ENCODE data around the gene KDSR.

Gene KDSR

GRCh38 chr18:63306819-63307550, 60.0 kb downstream of the KDSR start:
- no peak for DNase-seq (ENCODE audit: low spot score)

- DNase-seq (ENCODE audit: low spot score): no peak
Observed at GRCh38 chr18:63306249-63306648, 60.8 kb downstream of the KDSR start.

GRCh38 chr18:63303547-63303946, 63.5 kb downstream of the KDSR start:
- DNase-seq (ENCODE audit: low spot score): no peak

- DNase-seq (ENCODE audit: low spot score): no peak
Observed at GRCh38 chr18:63302636-63303405, 64.2 kb downstream of the KDSR start.

- DNase-seq (ENCODE audit: low spot score): no peak
Observed at GRCh38 chr18:63302220-63302619, 64.8 kb downstream of the KDSR start.

GRCh38 chr18:63301434-63301833, 65.6 kb downstream of the KDSR start:
- DNase-seq (ENCODE audit: low spot score): no peak

GRCh38 chr18:63299837-63300745, 66.9 kb downstream of the KDSR start:
- no peak for DNase-seq (ENCODE audit: low spot score)

- DNase-seq (ENCODE audit: low spot score): no peak
Observed at GRCh38 chr18:63298400-63299365, 68.3 kb downstream of the KDSR start.

- DNase-seq (ENCODE audit: low spot score): no peak
Observed at GRCh38 chr18:63297687-63298399, 69.2 kb downstream of the KDSR start.

GRCh38 chr18:63293935-63294334, 73.1 kb downstream of the KDSR start:
- no peak for DNase-seq (ENCODE audit: low spot score)

- no peak for DNase-seq (ENCODE audit: low spot score)
Observed at GRCh38 chr18:63292831-63293683, 73.9 kb downstream of the KDSR start.

- no peak for DNase-seq (ENCODE audit: low spot score)
Observed at GRCh38 chr18:63291278-63291677, 75.7 kb downstream of the KDSR start.

- no peak for DNase-seq (ENCODE audit: low spot score)
Observed at GRCh38 chr18:63290821-63291200, 76.2 kb downstream of the KDSR start.

GRCh38 chr18:63290166-63290820, 76.7 kb downstream of the KDSR start:
- no peak for DNase-seq (ENCODE audit: low spot score)

GRCh38 chr18:63288311-63288710, 78.7 kb downstream of the KDSR start:
- DNase-seq (ENCODE audit: low spot score): no peak

- no peak for DNase-seq (ENCODE audit: low spot score)
Observed at GRCh38 chr18:63287691-63288220, 79.2 kb downstream of the KDSR start.

GRCh38 chr18:63286926-63287325, 80.1 kb downstream of the KDSR start:
- DNase-seq (ENCODE audit: low spot score): no peak

GRCh38 chr18:63284827-63285733, 81.9 kb downstream of the KDSR start:
- no peak for DNase-seq (ENCODE audit: low spot score)
